ENCODE measurements around the gene PLEKHM1. TPM values are rescaled to one million over a fixed set of nuclear protein-coding genes. Genes with fewer than 3 reads are reported as not detected.
A peak's percentile ranks its signal among the peaks of the same experiment; 100 is the strongest.

The PLEKHM1 gene
- total and polyA plus RNA-seq, 2 of the 13 experiments (the other 11 are each of a cell fraction or from before 2014, with no cell fraction given), result 7.6 to 13.5 TPM

DNA sequence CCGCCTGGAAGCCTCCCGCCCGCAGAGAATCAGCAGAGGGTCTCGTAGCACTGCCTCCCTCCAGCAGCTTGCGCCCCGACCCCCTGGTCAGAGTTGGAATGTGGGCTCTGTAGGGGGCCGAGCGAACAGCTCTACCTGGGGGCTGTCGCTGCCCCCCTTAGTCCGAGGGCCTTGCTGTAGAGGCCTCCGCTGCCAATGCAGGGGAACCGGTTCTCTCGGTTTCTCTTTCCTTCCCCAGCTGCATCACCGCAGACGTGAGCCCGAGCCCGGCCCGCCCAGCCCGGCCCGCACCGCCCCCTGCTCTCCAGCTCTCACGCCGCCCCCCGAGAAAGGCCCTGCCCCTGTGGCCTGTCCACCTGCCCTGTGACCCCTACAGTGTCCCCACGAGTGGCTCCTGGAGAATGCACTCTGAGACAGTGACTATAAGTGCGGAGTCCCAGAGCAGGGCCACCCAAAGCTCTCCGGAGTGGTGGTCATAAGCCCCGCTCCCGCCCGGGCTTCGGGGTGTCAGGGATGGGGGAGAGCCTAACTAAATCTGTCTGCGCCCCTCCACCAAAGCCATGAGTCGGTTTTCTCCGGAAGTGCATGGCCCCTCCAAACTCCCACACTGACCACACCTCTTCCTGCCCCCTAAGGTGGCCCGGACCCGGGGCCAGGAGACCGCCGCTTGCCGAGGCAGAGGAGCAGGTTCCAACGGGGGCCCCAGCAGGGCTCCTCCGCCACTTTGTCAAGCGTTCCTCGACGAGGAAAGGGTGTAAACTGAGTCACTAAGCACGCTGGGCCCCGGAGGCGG lies 59.6 kb downstream of the PLEKHM1 start:
- FAIRE-seq (no peak), DNase-seq (ENCODE audit: low spot score) (no peak), ATAC-seq (peak; percentile 2)
- Histone ChIP-seq H3K27me3 (ENCODE audit: control insufficient read depth in 1 of 2, insufficient read depth in 2 of 2, low read length in 2 of 2) (peaks cover 2 to 43% of the 10 kb centered on the region in 2 experiments; a peak in 4 of 5 replicates), H3K4me3 (replicated peaks in 1 of 3; ENCODE audit: insufficient read depth in 1 of 3, low read depth in 2 of 3, low read length in 3 of 3) (peak overlapping the region; percentile 50 to 82 (median 66)), H3K9ac (ENCODE audit: insufficient read depth, low read depth, low read length) (peak overlapping the region; percentile 17; the same call in 1 of the 2 replicates), H3K4me2 (ENCODE audit: low read depth, low read length) (peak overlapping the region; percentile 93), H4K20me1 (ENCODE audit: insufficient read depth, low read length) (0 out of 2 replicates have a peak, but pooled peaks cover 4% of the 10 kb centered on the region), H3K27ac (ENCODE audit: extremely low read length, insufficient read depth, low read length) (no peak overlapping the region), H3K9me3 (ENCODE audit: low read length) (no peaks in the 10 kb centered on the region), H2AFZ (ENCODE audit: low read length) (no peak overlapping the region), H3K4me1 (ENCODE audit: insufficient read depth, low read length) (peaks cover 56% of the 10 kb centered on the region), H3K36me3 (replicated peaks in 1 of 2; ENCODE audit: control insufficient read depth in 1 of 2, insufficient read depth in 2 of 2, low read length in 2 of 2) (no peaks in the 10 kb centered on the region), H3K79me2 (ENCODE audit: insufficient read depth, low read length) (no peaks in the 10 kb centered on the region)
- no TSS peak for BruUV-seq (replicated peaks)
- in situ Hi-C loops (cut with HindIII; ENCODE audit: extremely low pct_ligation_motif_present, low pct_unique_long_range_greater_than_20kb) (no loop called here), intact Hi-C loops (cut with micrococcal nuclease; ENCODE audit: unreplicated experiment) (no loop called here)
- ChIA-PET POLR2A (interaction anchor here (1.3 to 1.6 kb wide), 3 partner anchors 24 to 282 kb away, joined by 3 to 4 read pairs (median 4); partner anchors contain the start of gene HEXIM1), CTCF (ENCODE audit: low intra/inter-chr PET ratio, low total read pairs) (no interaction called here)
- 14% methylated on average over 35 of the region's 47 CpGs for whole genome bisulfite sequencing (ENCODE audit: low lambda C conversion rate)
- TF ChIP-seq PHF21A (CRISPR knock-in tag; IDR thresholded peaks at IDR 0.05) (peak; percentile 49; the same call in 1 of the 2 replicates), GABPA (IDR thresholded peaks at IDR 0.05; ENCODE audit: low read depth, low read length) (peak; percentile 50; the same call in 1 of the 2 replicates), GABPA (CRISPR knock-in tag; IDR thresholded peaks at IDR 0.05; ENCODE audit: low read depth) (peak; percentile 70), ZNF543 (CRISPR knock-in tag; IDR thresholded peaks at IDR 0.05) (0 out of 2 replicates have a peak, but pooled peaks have one; percentile 1), SRY (CRISPR knock-in tag; IDR thresholded peaks at IDR 0.05) (peak; percentile 38; the same call in 1 of the 2 replicates), SOX6 (IDR thresholded peaks at IDR 0.05) (no peak), SOX6 (CRISPR knock-in tag; IDR thresholded peaks at IDR 0.05) (no peak), MEIS1 (CRISPR knock-in tag; IDR thresholded peaks at IDR 0.05; ENCODE audit: borderline replicate concordance) (no peak), ZSCAN30 (CRISPR knock-in tag; IDR thresholded peaks at IDR 0.05) (no peak), ZNF547 (CRISPR knock-in tag; IDR thresholded peaks at IDR 0.05) (0 out of 2 replicates have a peak, but pooled peaks have one; percentile 75), ZNF749 (CRISPR knock-in tag; IDR thresholded peaks at IDR 0.05; ENCODE audit: borderline replicate concordance) (no peak), NRL (CRISPR knock-in tag; IDR thresholded peaks at IDR 0.05; ENCODE audit: borderline replicate concordance) (0 out of 2 replicates have a peak, but pooled peaks have one; percentile 61), ERF (CRISPR knock-in tag; IDR thresholded peaks at IDR 0.05) (no peak), SP2 (CRISPR knock-in tag; IDR thresholded peaks at IDR 0.05) (no peak), ZNF367 (CRISPR knock-in tag; IDR thresholded peaks at IDR 0.05; ENCODE audit: borderline replicate concordance) (no peak), MEIS2 (CRISPR knock-in tag; IDR thresholded peaks at IDR 0.05) (0 out of 2 replicates have a peak, but pooled peaks have one; percentile 19)
- TF ChIP-seq, protein P1, sequence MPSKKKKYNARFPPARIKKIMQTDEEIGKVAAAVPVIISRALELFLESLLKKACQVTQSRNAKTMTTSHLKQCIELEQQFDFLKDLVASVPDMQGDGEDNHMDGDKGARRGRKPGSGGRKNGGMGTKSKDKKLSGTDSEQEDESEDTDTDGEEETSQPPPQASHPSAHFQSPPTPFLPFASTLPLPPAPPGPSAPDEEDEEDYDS (CRISPR knock-in tag; IDR thresholded peaks at IDR 0.05), result no peak
- TF ChIP-seq, protein P2, sequence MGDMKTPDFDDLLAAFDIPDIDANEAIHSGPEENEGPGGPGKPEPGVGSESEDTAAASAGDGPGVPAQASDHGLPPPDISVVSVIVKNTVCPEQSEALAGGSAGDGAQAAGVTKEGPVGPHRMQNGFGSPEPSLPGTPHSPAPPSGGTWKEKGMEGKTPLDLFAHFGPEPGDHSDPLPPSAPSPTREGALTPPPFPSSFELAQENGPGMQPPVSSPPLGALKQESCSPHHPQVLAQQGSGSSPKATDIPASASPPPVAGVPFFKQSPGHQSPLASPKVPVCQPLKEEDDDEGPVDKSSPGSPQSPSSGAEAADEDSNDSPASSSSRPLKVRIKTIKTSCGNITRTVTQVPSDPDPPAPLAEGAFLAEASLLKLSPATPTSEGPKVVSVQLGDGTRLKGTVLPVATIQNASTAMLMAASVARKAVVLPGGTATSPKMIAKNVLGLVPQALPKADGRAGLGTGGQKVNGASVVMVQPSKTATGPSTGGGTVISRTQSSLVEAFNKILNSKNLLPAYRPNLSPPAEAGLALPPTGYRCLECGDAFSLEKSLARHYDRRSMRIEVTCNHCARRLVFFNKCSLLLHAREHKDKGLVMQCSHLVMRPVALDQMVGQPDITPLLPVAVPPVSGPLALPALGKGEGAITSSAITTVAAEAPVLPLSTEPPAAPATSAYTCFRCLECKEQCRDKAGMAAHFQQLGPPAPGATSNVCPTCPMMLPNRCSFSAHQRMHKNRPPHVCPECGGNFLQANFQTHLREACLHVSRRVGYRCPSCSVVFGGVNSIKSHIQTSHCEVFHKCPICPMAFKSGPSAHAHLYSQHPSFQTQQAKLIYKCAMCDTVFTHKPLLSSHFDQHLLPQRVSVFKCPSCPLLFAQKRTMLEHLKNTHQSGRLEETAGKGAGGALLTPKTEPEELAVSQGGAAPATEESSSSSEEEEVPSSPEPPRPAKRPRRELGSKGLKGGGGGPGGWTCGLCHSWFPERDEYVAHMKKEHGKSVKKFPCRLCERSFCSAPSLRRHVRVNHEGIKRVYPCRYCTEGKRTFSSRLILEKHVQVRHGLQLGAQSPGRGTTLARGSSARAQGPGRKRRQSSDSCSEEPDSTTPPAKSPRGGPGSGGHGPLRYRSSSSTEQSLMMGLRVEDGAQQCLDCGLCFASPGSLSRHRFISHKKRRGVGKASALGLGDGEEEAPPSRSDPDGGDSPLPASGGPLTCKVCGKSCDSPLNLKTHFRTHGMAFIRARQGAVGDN (CRISPR knock-in tag; IDR thresholded peaks at IDR 0.05), result peak; percentile 76
